Caco-2 (cell line): ENCODE results near the gene RAB39B. TPM values are rescaled to one million over a fixed set of nuclear protein-coding genes. Genes with fewer than 3 reads are reported as not detected.
"Not testable (repeated sequence)": the region's sequence is repeated elsewhere in the genome, so short reads cannot be mapped to it uniquely, and the experiment has no call there.

Source experiments
- BruUV-seq: library from RNA; stranded (reverse); fragments of 400-500 nt; replicated peaks from 2 replicates; lab custom pipeline; 2021; lab: Mats Ljungman, UMichigan
- CTCF ChIA-PET: fragments of 300-600 bp; sonication (Branson Sonifier 250); formaldehyde crosslinking; loops from one replicate; lab custom pipeline; 2022; ENCODE audit warnings: antibody characterized with exemption; lab: Charles Lee
- POLR2A ChIA-PET: fragments of 300-600 bp; sonication (Branson Sonifier 250); formaldehyde crosslinking; loops from one replicate; lab custom pipeline; 2022; ENCODE audit warnings: antibody characterized with exemption; lab: Charles Lee
- DNase-seq, 2 experiments: peaks; one replicate each; pipeline versions ENCODE4 v3.0.0 to v3.0.0-alpha.2; 2020 to 2022
- H3K27me3 ChIP-seq: replicated peaks from 2 replicates; pipeline ENCODE4 v1.6.0; 2011; ENCODE audit warnings: low read length; ENCODE audit not compliant: control insufficient read depth, insufficient read depth
- H3K36me3 ChIP-seq: 2 replicates; pipeline ENCODE4 v1.5.1; 2011; ENCODE audit warnings: low read length; ENCODE audit not compliant: control insufficient read depth, insufficient read depth
- H3K4me1 ChIP-seq: fragments of 250-450 bp; sonication (Bioruptor Pico); 2 replicates; pipeline ENCODE4 v1.5.1; 2020; ENCODE audit warnings: mild to moderate bottlenecking
- H3K4me3 ChIP-seq: 2 replicates; pipeline ENCODE4 v1.5.1; 2011; ENCODE audit warnings: low read depth, mild to moderate bottlenecking, control low read depth, low read length
- H3K9me3 ChIP-seq: fragments of 250-450 bp; sonication (Bioruptor Pico); 2 replicates; pipeline ENCODE4 v1.5.1; 2020; ENCODE audit warnings: mild to moderate bottlenecking, moderate library complexity
- H3K27ac Mint-ChIP-seq: one replicate; pipeline ENCODE4 v1.8.0; 2022; ENCODE audit warnings: mixed read lengths; ENCODE audit not compliant: unreplicated experiment
- H3K27me3 Mint-ChIP-seq: one replicate; pipeline ENCODE4 v1.8.0; 2022; ENCODE audit warnings: mixed read lengths; ENCODE audit not compliant: insufficient read depth, unreplicated experiment
- H3K36me3 Mint-ChIP-seq: one replicate; pipeline ENCODE4 v1.8.0; 2022; ENCODE audit warnings: mild to moderate bottlenecking, mixed read lengths; ENCODE audit not compliant: insufficient read depth, unreplicated experiment
- H3K4me1 Mint-ChIP-seq: one replicate; pipeline ENCODE4 v1.8.0; 2022; ENCODE audit warnings: low read depth, mixed read lengths; ENCODE audit not compliant: unreplicated experiment
- H3K4me3 Mint-ChIP-seq: one replicate; pipeline ENCODE4 v1.8.0; 2022; ENCODE audit warnings: mild to moderate bottlenecking, moderate library complexity, mixed read lengths; ENCODE audit not compliant: unreplicated experiment
- H3K9me3 Mint-ChIP-seq: one replicate; pipeline ENCODE4 v1.8.0; 2022; ENCODE audit warnings: mixed read lengths; ENCODE audit not compliant: unreplicated experiment
- intact Hi-C: fragments of 100-400 bp; cut with micrococcal nuclease; formaldehyde crosslinking; loops from one replicate; pipeline ENCODE4 v1.10.0; 2022; ENCODE audit not compliant: unreplicated experiment
- total RNA-seq: library from RNA; stranded (reverse); gene quantifications from 2 replicates; pipeline ENCODE4 v1.2.3, GENCODE V29; 2022
- TF ChIP-seq, protein P1 (sequence below), 2 experiments: fragments of 200-600 bp in 1 of 2; IDR thresholded peaks; 1 replicate in 1 of 2; 2 replicates in 1 of 2; pipeline versions ENCODE4 v1.5.1 to v1.8.0; 2011 to 2022; ENCODE audit warnings: antibody characterized with exemption in 1 of 2, control low read depth in 1 of 2, inconsistent platforms in 1 of 2, low read depth in 1 of 2, low read length in 1 of 2, mild to moderate bottlenecking in 1 of 2, moderate library complexity in 1 of 2; ENCODE audit not compliant: insufficient read depth in 1 of 2, severe bottlenecking in 1 of 2, unreplicated experiment in 1 of 2

The RAB39B gene
- total RNA-seq, 1 experiment from 2014 or later, result 0.18 TPM

DNA sequence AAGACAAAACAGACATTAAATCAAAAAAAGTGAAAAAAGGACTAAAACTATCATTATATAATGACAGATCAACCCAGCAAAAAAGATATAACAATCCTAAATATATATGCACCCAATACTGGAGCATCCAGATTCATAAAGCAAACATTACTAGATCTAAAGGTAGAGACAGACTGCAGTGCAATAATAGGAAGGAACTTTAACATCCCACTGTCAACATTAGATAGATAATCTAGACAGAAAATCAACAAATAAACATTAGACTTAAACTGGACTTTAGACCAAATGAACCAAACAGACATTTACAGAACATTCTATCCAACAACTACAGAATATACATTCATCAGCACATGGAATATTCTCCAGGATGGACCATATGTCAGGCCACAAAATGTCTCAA, 29.5 kb upstream of the RAB39B start:
- H3K27me3 Mint-ChIP-seq, result peaks cover 2% of the 10 kb centered on the region
- Histone ChIP-seq H3K4me1 (no peaks in the 10 kb centered on the region), H3K9me3 (no peaks in the 10 kb centered on the region), H3K36me3 (no peaks in the 10 kb centered on the region), H3K4me3 (no peak overlapping the region), H3K27me3 (no peaks in the 10 kb centered on the region)
- BruUV-seq, result no TSS peak
- H3K9me3 Mint-ChIP-seq, result no peaks in the 10 kb centered on the region
- H3K27ac Mint-ChIP-seq, result no peak overlapping the region
- no peak overlapping the region for H3K4me3 Mint-ChIP-seq
- CTCF ChIA-PET, result no interaction called here
- intact Hi-C loops, result no loop called here
- DNase-seq, result no peak
- H3K36me3 Mint-ChIP-seq, result no peaks in the 10 kb centered on the region
- TF ChIP-seq, protein P1, sequence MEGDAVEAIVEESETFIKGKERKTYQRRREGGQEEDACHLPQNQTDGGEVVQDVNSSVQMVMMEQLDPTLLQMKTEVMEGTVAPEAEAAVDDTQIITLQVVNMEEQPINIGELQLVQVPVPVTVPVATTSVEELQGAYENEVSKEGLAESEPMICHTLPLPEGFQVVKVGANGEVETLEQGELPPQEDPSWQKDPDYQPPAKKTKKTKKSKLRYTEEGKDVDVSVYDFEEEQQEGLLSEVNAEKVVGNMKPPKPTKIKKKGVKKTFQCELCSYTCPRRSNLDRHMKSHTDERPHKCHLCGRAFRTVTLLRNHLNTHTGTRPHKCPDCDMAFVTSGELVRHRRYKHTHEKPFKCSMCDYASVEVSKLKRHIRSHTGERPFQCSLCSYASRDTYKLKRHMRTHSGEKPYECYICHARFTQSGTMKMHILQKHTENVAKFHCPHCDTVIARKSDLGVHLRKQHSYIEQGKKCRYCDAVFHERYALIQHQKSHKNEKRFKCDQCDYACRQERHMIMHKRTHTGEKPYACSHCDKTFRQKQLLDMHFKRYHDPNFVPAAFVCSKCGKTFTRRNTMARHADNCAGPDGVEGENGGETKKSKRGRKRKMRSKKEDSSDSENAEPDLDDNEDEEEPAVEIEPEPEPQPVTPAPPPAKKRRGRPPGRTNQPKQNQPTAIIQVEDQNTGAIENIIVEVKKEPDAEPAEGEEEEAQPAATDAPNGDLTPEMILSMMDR (IDR thresholded peaks at IDR 0.05; ENCODE audit: insufficient read depth in 1 of 2, low read depth in 1 of 2, low read length in 1 of 2, severe bottlenecking in 1 of 2, unreplicated experiment in 1 of 2), result no peak
- POLR2A ChIA-PET, result no interaction called here
- H3K4me1 Mint-ChIP-seq, result no peaks in the 10 kb centered on the region

- no TSS peak for BruUV-seq
- POLR2A ChIA-PET, result no interaction called here
- intact Hi-C loops, result no loop called here
- Histone ChIP-seq H3K36me3 (no peaks in the 10 kb centered on the region), H3K4me3 (no peak overlapping the region), H3K9me3 (no peaks in the 10 kb centered on the region), H3K27me3 (no peaks in the 10 kb centered on the region), H3K4me1 (no peaks in the 10 kb centered on the region)
- Mint-ChIP-seq H3K4me3 (no peak overlapping the region), H3K27ac (no peak overlapping the region), H3K4me1 (no peaks in the 10 kb centered on the region), H3K27me3 (peaks cover 3% of the 10 kb centered on the region), H3K36me3 (no peaks in the 10 kb centered on the region), H3K9me3 (no peaks in the 10 kb centered on the region)
- DNase-seq, result no peak
- TF ChIP-seq, protein P1 (IDR thresholded peaks at IDR 0.05; ENCODE audit: insufficient read depth in 1 of 2, low read depth in 1 of 2, low read length in 1 of 2, severe bottlenecking in 1 of 2, unreplicated experiment in 1 of 2), result no peak
- CTCF ChIA-PET, result no interaction called here
Measured at GRCh38 chrX:155279873-155280272, 15.6 kb upstream of the RAB39B start.

- no peaks in the 10 kb centered on the region for H3K4me1 ChIP-seq
- intact Hi-C loops, result no loop called here
- H3K4me3 Mint-ChIP-seq, result no peak overlapping the region
- BruUV-seq, result no TSS peak
- no peaks in the 10 kb centered on the region for H3K27me3 Mint-ChIP-seq
- no peak for DNase-seq
- no peaks in the 10 kb centered on the region for H3K36me3 Mint-ChIP-seq
- no peak overlapping the region for H3K27ac Mint-ChIP-seq
- no peaks in the 10 kb centered on the region for H3K9me3 ChIP-seq
- ChIA-PET POLR2A (no interaction called here), CTCF (no interaction called here)
- no peak overlapping the region for H3K4me3 ChIP-seq
- no peaks in the 10 kb centered on the region for H3K36me3 ChIP-seq
- TF ChIP-seq, protein P1 (IDR thresholded peaks at IDR 0.05; ENCODE audit: insufficient read depth in 1 of 2, low read depth in 1 of 2, low read length in 1 of 2, severe bottlenecking in 1 of 2, unreplicated experiment in 1 of 2), result no peak
- no peaks in the 10 kb centered on the region for H3K27me3 ChIP-seq
- H3K9me3 Mint-ChIP-seq, result no peaks in the 10 kb centered on the region
- no peaks in the 10 kb centered on the region for H3K4me1 Mint-ChIP-seq
Measured at GRCh38 chrX:155270969-155271368, 6.7 kb upstream of the RAB39B start.

DNA sequence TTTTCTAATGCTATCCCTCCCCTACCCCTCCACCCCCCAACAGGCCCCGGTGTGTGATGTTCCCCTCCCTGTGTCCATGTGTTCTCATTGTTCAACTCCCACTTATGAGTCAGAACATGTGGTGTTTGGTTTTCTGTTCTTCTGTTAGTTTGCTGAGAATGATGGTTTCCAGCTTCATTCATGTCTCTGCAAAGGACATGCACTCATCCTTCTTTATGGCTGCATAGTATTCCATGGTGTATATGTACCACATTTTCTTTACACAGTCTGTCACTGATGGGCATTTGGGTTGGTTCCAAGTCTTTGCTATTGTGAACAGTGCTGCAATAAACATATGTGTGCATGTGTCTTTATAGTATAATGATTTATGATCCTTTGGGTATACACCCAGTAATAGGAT, 3.7 kb upstream of the RAB39B start:
- H3K4me3 Mint-ChIP-seq, H3K4me3 ChIP-seq, H3K36me3 ChIP-seq, BruUV-seq, H3K4me1 Mint-ChIP-seq, H3K9me3 ChIP-seq, CTCF ChIA-PET, H3K9me3 Mint-ChIP-seq, H3K27me3 Mint-ChIP-seq, H3K4me1 ChIP-seq, H3K36me3 Mint-ChIP-seq, POLR2A ChIA-PET, DNase-seq, intact Hi-C loops, H3K27ac Mint-ChIP-seq, H3K27me3 ChIP-seq: not testable (repeated sequence)
